Left lung (tissue), 10 donors: Measurements from ENCODE around the gene HDAC4. TPM values are rescaled to one million over a fixed set of nuclear protein-coding genes. Genes with fewer than 3 reads are reported as not detected.

Experiments used
- ATAC-seq: fragments of 200-7000 bp; cut with Tn5 transposase; one replicate; pipeline ENCODE4 v1.9.1; 2020; ENCODE audit warnings: moderate library complexity
- DNase-seq, 4 donors: peaks; one replicate each; pipeline ENCODE4 v3.0.0-alpha.2; 2013 to 2020
- H3K27ac ChIP-seq, 2 donors: fragments of 200-600 bp; sonication (generic) in 1 of 2; one replicate each; pipeline versions ENCODE4 v1.5.0 to v1.8.0; 2020 to 2021
- H3K27me3 ChIP-seq, 2 donors: fragments of 200-600 bp; sonication (generic) in 1 of 2; one replicate each; pipeline versions ENCODE4 v1.5.0 to v1.8.0; 2020 to 2021
- H3K36me3 ChIP-seq, 2 donors: fragments of 200-600 bp; sonication (generic) in 1 of 2; one replicate each; pipeline versions ENCODE4 v1.5.0 to v1.8.0; 2020 to 2021
- H3K4me1 ChIP-seq, 2 donors: fragments of 200-600 bp; one replicate each; pipeline ENCODE4 v1.8.0; 2021
- H3K4me3 ChIP-seq, 2 donors: fragments of 200-600 bp; sonication (generic) in 1 of 2; one replicate each; pipeline versions ENCODE4 v1.5.0 to v1.8.0; 2020 to 2021; ENCODE audit warnings: mild to moderate bottlenecking in 1 of 2
- H3K9me3 ChIP-seq, 2 donors: fragments of 200-600 bp; sonication (generic) in 1 of 2; one replicate each; pipeline versions ENCODE4 v1.5.0 to v1.8.0; 2020 to 2021
- intact Hi-C, 2 donors: fragments of 100-400 bp; cut with DNase I; formaldehyde crosslinking; loops; one replicate each; pipeline versions ENCODE4 v1.11.2 to v1.14.2; 2022
- polyA plus RNA-seq, 6 donors: library from polyadenylated mRNA; unstranded; fragments of 120-200 nt; gene quantifications; one replicate each; pipeline ENCODE4 v1.2.1, GENCODE V29; 2013; ENCODE audit not compliant: insufficient read length in 6 of 6
- total RNA-seq, 2 donors: library from RNA; stranded (reverse); fragmentation: NEBNext Ultra II Directional; extraction: Animal tissue kit (Norgen Biotek cat#: 25700); gene quantifications; one replicate each; pipeline ENCODE4 v1.2.1, GENCODE V29; 2021
- TF ChIP-seq, protein P1 (sequence below), 2 donors: fragments of 200-600 bp; sonication (generic) in 1 of 2; IDR thresholded peaks; one replicate each; pipeline versions ENCODE4 v1.5.0 to v1.8.0; 2021; ENCODE audit warnings: antibody characterized with exemption in 2 of 2
- donor health status: DM: no; HTN: yes; CAD: no.
- donor health status: DM: no; HTN: no; CAD: no.

The HDAC4 gene
- total and polyA plus RNA-seq, 8 donors: 9.9 to 36.8 (median 12.8) TPM

DNA sequence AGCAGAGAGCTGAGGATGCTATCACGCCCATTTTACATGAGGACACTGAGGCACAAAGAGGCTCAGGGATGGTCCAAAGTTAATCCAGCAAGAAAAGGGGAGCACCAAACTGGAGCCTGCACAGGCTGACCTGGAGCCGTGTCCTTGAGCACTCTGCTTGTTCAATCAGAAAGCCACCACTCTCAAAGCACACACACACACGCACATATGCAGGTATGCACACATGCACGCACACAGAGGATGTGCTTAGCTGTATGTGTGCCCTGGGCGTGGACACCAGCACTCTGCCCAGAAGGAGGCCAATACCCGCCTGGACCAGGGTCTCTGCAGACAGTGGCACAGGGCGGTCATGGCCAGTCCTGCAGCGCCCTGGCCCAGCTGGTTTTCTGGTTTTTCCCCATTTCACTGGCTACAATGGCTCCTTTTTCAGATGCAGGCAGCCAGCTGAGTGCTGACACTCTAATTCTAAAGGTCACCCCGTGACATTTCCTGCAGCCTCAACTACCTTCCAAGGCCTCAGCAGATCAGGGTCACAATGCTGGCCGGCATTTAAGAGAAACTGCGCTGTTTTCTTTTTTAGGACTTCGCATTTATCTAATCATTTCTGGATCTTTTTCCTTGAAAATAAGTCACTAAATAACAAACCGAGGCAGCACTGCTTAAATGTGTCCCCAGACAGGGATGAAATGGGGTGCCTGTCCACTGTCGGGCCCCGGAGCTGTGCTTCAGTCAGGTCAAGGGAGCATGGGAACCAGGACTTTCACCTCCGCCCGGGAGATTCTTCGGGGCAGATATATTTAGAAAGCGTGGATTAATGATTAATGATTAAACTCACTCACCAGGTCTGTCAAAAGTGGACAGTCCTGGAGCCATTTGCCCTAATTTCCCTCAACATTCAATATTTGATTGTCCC is 104.5 kb downstream of the HDAC4 start:
- Histone ChIP-seq H3K9me3 (no peaks in the 10 kb centered on the region), H3K27me3 (no peaks in the 10 kb centered on the region), H3K27ac (no peak overlapping the region), H3K4me3 (no peak overlapping the region), H3K4me1 (peaks cover 12 to 28% of the 10 kb centered on the region in 2 donors), H3K36me3 (no peaks in the 10 kb centered on the region)
- ATAC-seq (no peak), DNase-seq (peak in 1 of 4 donors; percentile 24)
- TF ChIP-seq, protein P1, sequence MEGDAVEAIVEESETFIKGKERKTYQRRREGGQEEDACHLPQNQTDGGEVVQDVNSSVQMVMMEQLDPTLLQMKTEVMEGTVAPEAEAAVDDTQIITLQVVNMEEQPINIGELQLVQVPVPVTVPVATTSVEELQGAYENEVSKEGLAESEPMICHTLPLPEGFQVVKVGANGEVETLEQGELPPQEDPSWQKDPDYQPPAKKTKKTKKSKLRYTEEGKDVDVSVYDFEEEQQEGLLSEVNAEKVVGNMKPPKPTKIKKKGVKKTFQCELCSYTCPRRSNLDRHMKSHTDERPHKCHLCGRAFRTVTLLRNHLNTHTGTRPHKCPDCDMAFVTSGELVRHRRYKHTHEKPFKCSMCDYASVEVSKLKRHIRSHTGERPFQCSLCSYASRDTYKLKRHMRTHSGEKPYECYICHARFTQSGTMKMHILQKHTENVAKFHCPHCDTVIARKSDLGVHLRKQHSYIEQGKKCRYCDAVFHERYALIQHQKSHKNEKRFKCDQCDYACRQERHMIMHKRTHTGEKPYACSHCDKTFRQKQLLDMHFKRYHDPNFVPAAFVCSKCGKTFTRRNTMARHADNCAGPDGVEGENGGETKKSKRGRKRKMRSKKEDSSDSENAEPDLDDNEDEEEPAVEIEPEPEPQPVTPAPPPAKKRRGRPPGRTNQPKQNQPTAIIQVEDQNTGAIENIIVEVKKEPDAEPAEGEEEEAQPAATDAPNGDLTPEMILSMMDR (IDR thresholded peaks at IDR 0.05): no peak
- intact Hi-C loops: no loop called here

DNA sequence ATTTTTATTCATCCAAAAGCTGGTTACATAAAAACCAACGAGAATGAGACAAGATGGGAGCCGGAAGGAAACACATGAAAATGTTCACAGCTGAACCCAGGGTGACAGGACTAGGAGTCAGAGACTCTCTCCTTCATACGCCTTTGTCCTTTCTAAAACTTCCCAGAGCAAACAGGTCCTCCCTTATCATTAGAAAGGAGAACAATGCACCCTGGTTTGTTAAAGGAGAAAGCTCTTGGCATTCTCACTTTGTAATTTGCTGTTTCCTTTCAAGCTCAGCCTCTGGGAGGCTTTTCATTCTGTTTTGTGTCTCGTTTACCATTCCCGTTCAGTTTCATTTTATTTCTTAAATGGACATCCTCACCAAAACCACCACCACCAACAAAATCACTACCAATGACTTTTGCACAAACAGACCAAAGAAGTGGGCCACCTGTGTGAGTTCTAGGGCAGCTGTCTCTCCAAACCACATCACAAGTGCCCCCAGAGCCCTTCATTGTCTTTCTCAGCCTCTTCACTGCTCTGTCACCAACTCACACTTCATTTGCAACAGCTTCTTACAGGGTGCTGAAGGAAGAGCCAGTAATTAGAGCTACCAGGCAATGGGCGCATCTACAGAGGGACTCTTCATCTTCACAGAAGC is 105.3 kb downstream of the HDAC4 start:
- DNase-seq (no peak), ATAC-seq (no peak)
- Histone ChIP-seq H3K4me3 (no peak overlapping the region), H3K36me3 (no peaks in the 10 kb centered on the region), H3K27me3 (no peaks in the 10 kb centered on the region), H3K27ac (no peak overlapping the region), H3K4me1 (peaks cover 12 to 28% of the 10 kb centered on the region in 2 donors), H3K9me3 (no peaks in the 10 kb centered on the region)
- TF ChIP-seq, protein P1 (IDR thresholded peaks at IDR 0.05): no peak
- intact Hi-C loops: no loop called here

DNA sequence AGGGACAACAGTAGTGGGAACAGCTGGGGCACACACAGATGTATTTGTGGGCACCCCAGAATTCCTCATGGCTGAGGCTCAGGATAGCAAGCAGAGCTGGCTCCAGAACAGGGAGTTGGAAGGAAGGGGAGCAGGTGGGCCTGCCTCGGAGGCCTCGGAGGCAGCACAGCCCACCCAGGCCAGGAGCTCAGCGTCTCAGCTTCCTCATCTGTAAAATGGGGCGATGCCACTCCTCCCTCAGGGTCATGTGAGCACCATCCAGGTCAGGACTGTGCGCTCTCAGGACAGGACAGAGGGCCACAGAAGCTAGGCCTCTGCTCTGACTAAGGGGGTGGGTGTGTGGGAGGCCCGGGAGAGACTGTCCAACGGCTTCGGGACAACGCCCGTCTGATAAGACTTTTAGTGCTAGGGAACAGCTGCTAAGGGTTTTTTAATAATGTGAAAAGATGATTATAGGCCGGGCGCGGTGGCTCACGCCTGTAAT is 106.2 kb downstream of the HDAC4 start:
- peak in 1 of 4 donors; percentile 29 for DNase-seq
- Histone ChIP-seq H3K4me3 (no peak overlapping the region), H3K4me1 (peaks cover 12 to 30% of the 10 kb centered on the region in 2 donors), H3K27me3 (no peaks in the 10 kb centered on the region), H3K36me3 (no peaks in the 10 kb centered on the region), H3K9me3 (no peaks in the 10 kb centered on the region), H3K27ac (no peak overlapping the region)
- TF ChIP-seq, protein P1 (IDR thresholded peaks at IDR 0.05): no peak
- no peak for ATAC-seq
- intact Hi-C loops: no loop called here

DNA sequence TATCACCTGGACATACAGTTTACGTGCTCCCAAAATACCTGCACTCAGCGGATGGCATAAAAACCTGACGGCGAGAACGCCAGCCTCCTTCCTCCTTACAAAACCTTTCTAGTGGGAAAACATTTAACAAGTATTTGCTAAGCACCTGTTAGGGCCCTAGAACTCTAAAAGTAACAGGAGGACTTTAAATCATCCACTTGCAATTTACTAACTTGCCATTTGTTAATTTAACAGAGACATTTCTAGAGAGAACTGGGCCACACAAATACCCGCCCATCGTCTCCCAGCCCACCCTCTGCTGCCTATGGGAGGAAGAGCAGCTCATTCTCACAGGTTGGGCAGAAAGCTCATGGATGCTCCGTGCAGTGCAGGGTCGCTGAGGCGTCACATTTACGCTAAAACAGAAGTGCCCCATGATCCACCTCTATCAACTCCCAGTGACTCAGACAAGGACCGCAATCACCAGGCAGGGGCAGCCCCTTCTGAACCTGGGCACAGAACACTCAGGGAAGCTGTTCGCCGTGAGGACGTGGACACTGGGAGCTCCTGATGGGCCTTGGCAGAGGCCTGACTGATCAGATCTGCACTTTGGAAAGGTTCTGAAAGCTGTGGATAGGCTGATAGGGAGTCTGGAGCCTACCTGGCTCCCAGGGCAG is 106.9 kb downstream of the HDAC4 start:
- Histone ChIP-seq H3K27ac (no peak overlapping the region), H3K4me1 (peaks cover 12 to 37% of the 10 kb centered on the region in 2 donors)
- peak; percentile 63 for ATAC-seq

More for the DNA sequence above, 106.9 kb downstream of the HDAC4 start:
- intact Hi-C loops: no loop called here
- Histone ChIP-seq H3K36me3 (no peaks in the 10 kb centered on the region), H3K9me3 (no peaks in the 10 kb centered on the region), H3K4me3 (no peak overlapping the region), H3K27me3 (no peaks in the 10 kb centered on the region)
- DNase-seq: peak in 1 of 4 donors; percentile 31
- TF ChIP-seq, protein P1 (IDR thresholded peaks at IDR 0.05): no peak
